Adrenal gland (tissue), 12 donors: ENCODE data around the gene KHK. TPM values are rescaled to one million over a fixed set of nuclear protein-coding genes. Genes with fewer than 3 reads are reported as not detected.

ENCODE experiments used
- DNase-seq, 7 donors: peaks; one replicate each; pipeline ENCODE4 v3.0.0-alpha.2; 2019 to 2020
- H3K27ac ChIP-seq, 5 donors: fragments of 200-600 bp; sonication (generic) in 4 of 5; 1 replicate in 3 of 5; 2 replicates in 2 of 5; pipeline versions ENCODE4 v1.5.1 to v1.8.0; 2016 to 2020; ENCODE audit warnings: mild to moderate bottlenecking in 1 of 5
- H3K27me3 ChIP-seq: fragments of 200-600 bp; 2 replicates; pipeline ENCODE4 v1.8.0; 2021
- H3K36me3 ChIP-seq, 2 donors: fragments of 200-600 bp; replicated peaks in 1 of 2; 1 replicate in 1 of 2; 2 replicates in 1 of 2; pipeline versions ENCODE4 v1.5.1 to v1.8.0; 2018 to 2022
- H3K4me1 ChIP-seq, 2 donors: fragments of 200-600 bp; replicated peaks in 1 of 2; 1 replicate in 1 of 2; 2 replicates in 1 of 2; pipeline versions ENCODE4 v1.5.1 to v1.8.0; 2018 to 2021
- H3K4me3 ChIP-seq, 4 donors: fragments of 200-600 bp; sonication (generic) in 3 of 4; one replicate each; pipeline ENCODE4 v1.5.1; 2016 to 2018
- H3K9me3 ChIP-seq, 3 donors: fragments of 200-600 bp; sonication (generic) in 1 of 3; replicated peaks in 1 of 3; 1 replicate in 2 of 3; 2 replicates in 1 of 3; pipeline versions ENCODE4 v1.5.1 to v1.8.0; 2016 to 2021
- CTCF ChIP-seq, 6 experiments: fragments of 450-650 bp in 4 of 6; fragments of 200-600 bp in 2 of 6; sonication (generic) in 1 of 6; IDR thresholded peaks; 1 replicate in 5 of 6; 2 replicates in 1 of 6; pipeline versions ENCODE4 v1.5.1 to v1.8.0; 2016 to 2021; ENCODE audit warnings: antibody characterized with exemption in 6 of 6, mild to moderate bottlenecking in 2 of 6, moderate library complexity in 1 of 6
- POLR2A ChIP-seq, 2 donors: fragments of 450-650 bp; IDR thresholded peaks; one replicate each; pipeline ENCODE4 v1.6.1; 2017; ENCODE audit warnings: antibody characterized with exemption in 2 of 2, mild to moderate bottlenecking in 2 of 2, moderate library complexity in 1 of 2
- WGBS, 4 donors: extraction: QIAGEN DNeasy Blood & Tissue Kit in 2 of 4; methylation state at CpG; one replicate each; pipeline versions ENCODE4 v1.1.5 to v1.1.7; 2013 to 2017; 5-methylcytosine and 5-hydroxymethylcytosine counted together
- intact Hi-C, 2 donors: fragments of 100-400 bp; cut with DNase I; formaldehyde crosslinking; loops; one replicate each; pipeline versions ENCODE4 v1.14.1 to v1.15.0; 2022 to 2023
- polyA plus RNA-seq, 3 donors: library from polyadenylated mRNA; stranded (reverse); fragments of 200-250 nt in 2 of 3; fragments of 350-450 nt in 1 of 3; fragmentation: Illumina TruSeq in 1 of 3; extraction: RNeasy Lipid Tissue Mini Kit (QIAGEN cat#74804) in 1 of 3; gene quantifications; one replicate each; pipeline ENCODE4 v1.2.3, GENCODE V29; 2013 to 2014
- total RNA-seq, 9 donors: library from RNA; depleted of rRNA in 4 of 9; stranded (reverse); fragments of >200 nt in 4 of 9; fragments of 120-200 nt in 1 of 9; fragmentation: NEBNext Ultra II Directional in 1 of 9; extraction: Animal tissue kit (Norgen Biotek cat#: 25700) in 1 of 9; gene quantifications; one replicate each; pipeline versions ENCODE4 v1.1.0 to v1.2.4, GENCODE V29; 2013 to 2023
- donor health status: healthy with polysubstance abuse.
- donor health status: Bipolar disorder and iron deficiency.
- donor health status: DM: yes; HTN: yes; CAD: no.
- donor health status: DM: no; HTN: no; CAD: no.
- donor health status: DM: no; HTN: no; CAD: no.
- donor health status: DM: yes; HTN: yes; CAD: no.

KHK gene
- total and polyA plus RNA-seq, 12 donors: 3.3 to 14.4 (median 6.9) TPM

DNA sequence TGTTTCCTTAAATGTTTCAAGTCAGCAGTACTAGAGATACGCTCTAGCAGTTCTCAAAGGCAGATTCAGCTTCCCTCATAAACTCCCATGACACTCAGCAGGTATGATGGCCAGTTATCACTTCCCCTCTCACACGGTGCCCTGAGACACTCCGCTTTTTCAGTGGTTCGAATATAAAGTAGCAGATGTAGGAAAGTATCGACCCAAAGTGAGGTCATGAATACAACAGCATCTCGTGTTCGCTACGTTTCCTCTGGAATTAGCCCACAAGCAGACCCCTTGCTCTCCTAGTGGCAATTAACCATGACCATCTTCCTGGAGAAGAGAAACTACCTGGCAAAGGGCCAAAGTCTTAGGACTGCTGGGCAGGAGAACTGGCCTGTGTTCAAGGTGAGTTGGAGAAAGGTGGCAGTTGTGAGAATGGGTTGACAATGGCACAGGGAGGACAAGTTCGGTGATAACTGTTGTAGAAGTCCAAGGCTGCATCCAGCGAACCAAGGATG, 44.4 kb upstream of the KHK start:
- Histone ChIP-seq H3K27ac (peak overlapping the region in 1 of 5 donors; percentile 52), H3K4me1 (peaks cover 6 to 13% of the 10 kb centered on the region in 2 donors), H3K4me3 (no peak overlapping the region), H3K9me3 (no peaks in the 10 kb centered on the region), H3K36me3 (peaks cover 0 to 45% of the 10 kb centered on the region in 2 donors), H3K27me3 (no peaks in the 10 kb centered on the region)
- TF ChIP-seq CTCF (IDR thresholded peaks at IDR 0.05) (no peak), POLR2A (IDR thresholded peaks at IDR 0.05) (no peak)
- WGBS, 4 donors: 53 to 61% (median 59%) methylated on average over 10 of the region's 10 CpGs
- intact Hi-C loops: no loop called here
- DNase-seq: peak in 1 of 7 donors; percentile 26

DNA sequence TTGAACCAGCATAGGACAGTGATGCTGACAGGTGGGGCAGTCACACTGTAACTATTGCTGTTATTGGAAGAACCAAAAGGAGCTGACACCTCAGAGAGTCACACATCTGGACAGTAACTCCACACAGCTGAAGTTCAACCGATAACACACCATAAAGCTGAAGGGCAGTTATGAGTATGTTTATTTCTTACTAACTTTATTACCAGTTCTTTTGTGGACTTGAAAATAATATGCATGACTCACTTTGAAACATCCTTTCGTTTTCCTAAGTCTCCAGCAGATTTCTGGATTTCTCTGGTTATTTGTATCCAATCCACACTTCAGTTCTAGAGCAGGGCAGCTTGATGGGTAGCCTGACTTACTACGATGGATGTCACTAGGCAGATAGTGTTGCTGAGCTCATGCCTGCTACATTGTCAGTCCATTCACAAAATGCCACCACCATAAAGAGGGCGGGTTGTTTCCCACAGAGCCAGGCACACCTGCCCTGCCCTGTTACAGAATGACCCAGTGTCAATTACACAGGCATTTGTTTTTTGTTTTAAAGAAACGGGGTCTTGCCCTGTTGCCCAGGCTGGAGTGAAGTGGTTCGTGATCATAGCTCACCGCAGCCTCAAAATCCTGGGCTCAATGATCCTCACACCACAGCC, 43.5 kb upstream of the KHK start:
- Histone ChIP-seq H3K9me3 (no peaks in the 10 kb centered on the region), H3K27ac (no peak overlapping the region), H3K4me1 (peaks cover 6 to 13% of the 10 kb centered on the region in 2 donors), H3K27me3 (no peaks in the 10 kb centered on the region), H3K4me3 (no peak overlapping the region), H3K36me3 (peaks cover 0 to 36% of the 10 kb centered on the region in 2 donors)
- intact Hi-C loops: no loop called here
- no peak for TF ChIP-seq POLR2A (IDR thresholded peaks at IDR 0.05)
- no peak for TF ChIP-seq CTCF (IDR thresholded peaks at IDR 0.05)
- no peak for DNase-seq
- WGBS, 4 donors: 83 to 91% (median 86%) methylated on average over 7 of the region's 7 CpGs

DNA sequence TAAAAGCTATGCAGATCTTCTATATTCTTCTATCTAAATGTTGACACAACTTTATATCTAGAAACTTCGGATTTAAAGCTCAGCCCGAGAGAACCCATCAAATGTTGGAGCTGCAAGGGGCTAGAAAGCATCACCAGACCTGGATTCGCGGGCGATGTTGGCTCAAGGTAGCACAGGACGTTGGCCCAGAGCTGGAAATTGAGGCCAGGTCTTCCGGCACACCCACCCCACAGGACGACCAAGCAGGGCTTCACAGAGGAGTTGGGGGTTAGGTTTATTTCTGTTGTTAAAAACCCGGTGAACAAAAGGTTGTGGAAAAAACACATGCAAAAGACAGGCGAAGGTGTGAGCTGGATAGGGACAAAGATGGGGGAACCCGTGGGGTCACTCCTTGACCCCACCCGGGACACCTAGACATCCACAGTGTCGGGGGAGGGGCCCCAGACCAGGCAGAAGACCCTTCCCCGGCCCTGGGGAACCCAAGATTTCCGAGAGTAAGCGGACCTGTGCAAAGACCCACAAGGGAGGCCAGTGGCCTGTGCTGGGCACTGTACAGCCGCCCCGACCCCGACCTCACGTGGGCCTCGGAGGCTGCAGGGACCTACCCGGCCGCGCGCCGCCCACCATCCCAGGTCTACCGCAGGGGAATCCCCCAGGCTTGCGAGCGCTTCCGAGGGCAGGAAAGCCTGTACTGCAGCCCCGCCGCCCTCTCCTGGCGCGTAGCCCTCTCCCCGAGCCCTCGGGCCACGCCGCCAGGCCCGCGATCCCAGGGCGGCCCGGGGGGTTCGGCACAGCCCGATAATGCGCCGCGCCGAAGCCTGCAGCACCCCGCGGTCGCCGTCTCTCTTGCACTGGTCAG, 36.9 kb upstream of the KHK start:
- peak in 2 of 7 donors; percentile 41 to 68 for DNase-seq
- H3K4me3 ChIP-seq: peak overlapping the region; percentile 10 to 95 (median 42)
- 10 to 21% (median 14%) methylated on average over 24 to 52 of the region's 52 CpGs for WGBS, 4 donors
- no peaks in the 10 kb centered on the region for H3K27me3 ChIP-seq
- TF ChIP-seq CTCF (IDR thresholded peaks at IDR 0.05): no peak
- TF ChIP-seq POLR2A (IDR thresholded peaks at IDR 0.05): no peak
- no peaks in the 10 kb centered on the region for H3K9me3 ChIP-seq
- H3K4me1 ChIP-seq: peaks cover 0 to 13% of the 10 kb centered on the region in 2 donors
- peak overlapping the region in 4 of 5 donors; percentile 72 to 97 (median 84) for H3K27ac ChIP-seq
- intact Hi-C loops: no loop called here
- peaks cover 0 to 14% of the 10 kb centered on the region in 2 donors for H3K36me3 ChIP-seq
